HG02678 (cell line): ENCODE results near the gene KCNQ5.
A peak's percentile ranks its signal among the peaks of the same experiment; 100 is the strongest.
"Not testable (repeated sequence)": the region's sequence is repeated elsewhere in the genome, so short reads cannot be mapped to it uniquely, and the experiment has no call there.

ENCODE experiments used
- ATAC-seq: cut with Tn5 transposase; IDR thresholded peaks from one replicate; pipeline ENCODE4 v1.9.1; 2021; ENCODE audit warnings: mild to moderate bottlenecking, moderate library complexity; ENCODE audit not compliant: unreplicated experiment

Gene KCNQ5

DNA sequence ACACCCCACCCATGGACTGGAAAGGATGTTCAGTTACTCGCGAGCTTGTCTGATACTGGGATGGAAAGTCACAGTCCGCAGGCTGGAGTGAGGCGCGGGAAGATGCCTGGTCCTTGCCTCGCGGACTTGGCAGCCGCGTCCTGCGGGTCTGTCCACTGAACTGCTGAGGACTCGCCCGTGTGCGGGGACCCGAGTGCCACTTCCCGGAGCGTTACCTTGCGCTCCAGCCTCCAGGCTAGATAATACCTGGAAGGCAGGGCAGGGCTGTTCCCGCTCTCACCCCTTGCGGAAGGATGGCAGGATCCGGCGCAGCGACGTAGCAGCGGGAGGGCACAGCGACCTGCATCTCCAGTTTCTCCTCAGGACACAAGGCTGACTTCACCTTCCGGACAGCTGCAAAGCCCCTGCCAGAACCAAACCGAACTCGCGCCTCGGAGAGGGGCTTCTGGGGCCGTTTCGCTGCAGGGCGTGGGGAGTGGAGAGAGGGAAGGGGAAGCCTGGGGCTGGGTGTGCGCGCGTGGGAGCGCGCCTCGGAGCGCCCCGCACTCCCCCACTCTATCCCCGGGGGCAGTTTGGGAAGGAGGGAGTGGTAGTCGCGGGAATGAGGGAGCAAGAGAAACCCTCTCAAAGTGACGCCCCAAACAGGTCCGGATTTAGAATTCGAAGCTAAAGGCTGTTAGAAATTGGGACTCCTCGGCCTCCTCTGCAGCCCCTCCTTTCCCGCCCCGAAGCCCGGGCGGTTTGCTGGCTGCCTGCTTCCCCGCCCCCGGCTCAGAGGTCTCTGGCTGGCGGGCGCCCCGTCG is at the start of gene KCNQ5:
Gene KCNQ5, plus strand, starts transcription at position 774 of the 803 bp plus-strand sequence.
- ATAC-seq, result no peak

GRCh38 chr6:72579865-72580264 is 42.0 kb upstream of the KCNQ5 start:
- no peak for ATAC-seq

DNA sequence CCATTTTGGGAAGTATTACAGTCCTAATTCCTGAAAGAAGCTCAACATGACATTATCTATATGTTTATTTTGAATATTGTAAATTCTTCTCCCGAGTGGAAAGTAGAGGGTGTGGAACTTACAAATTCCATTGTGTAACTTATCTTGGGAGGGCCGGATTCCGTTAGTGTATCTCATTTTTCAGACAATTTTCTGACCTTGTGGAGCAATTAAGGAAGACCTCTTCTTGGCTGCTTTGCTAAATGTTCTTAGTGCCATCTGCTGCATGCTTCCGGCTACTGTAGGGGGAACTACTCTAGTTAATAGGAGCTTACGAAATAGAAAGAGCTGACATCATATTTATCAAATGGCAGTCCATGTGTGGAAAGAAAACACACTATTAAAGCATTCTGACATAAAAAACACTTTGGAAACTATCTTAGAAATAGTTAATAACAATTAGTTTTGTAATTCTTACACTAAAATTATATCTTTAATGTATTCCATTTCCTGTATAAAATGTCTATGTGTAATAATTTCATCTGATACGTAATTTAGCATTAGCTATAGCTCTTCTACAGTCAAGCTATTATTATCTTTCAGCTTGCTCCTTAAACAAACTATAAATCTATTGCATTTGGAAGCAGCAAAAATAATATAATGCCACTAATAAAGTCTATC is 41.5 kb upstream of the KCNQ5 start:
- peak; percentile 86 for ATAC-seq

- ATAC-seq, result not testable (repeated sequence)
Measured at GRCh38 chr6:72580950-72581349, 40.9 kb upstream of the KCNQ5 start.

DNA sequence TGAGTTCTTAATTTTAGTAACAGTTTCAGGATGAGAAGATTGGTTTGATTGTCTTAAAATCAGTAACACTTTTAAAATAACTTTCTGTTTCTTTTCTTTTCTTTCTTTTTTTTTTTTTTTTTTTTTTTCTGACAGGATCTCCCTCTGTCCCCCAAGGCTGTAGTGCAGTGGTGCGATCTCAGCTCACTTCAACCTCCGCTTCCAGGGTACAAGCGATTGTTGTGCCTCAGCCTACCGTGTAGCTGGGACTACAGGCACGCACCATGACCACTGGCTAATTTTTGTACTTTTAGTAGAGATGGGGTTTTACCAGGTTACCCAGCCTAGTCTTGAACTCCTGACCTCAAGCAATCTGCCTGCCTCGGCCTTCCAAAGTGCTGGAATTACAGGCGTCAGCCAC is 33.7 kb upstream of the KCNQ5 start:
- ATAC-seq, result no peak

DNA sequence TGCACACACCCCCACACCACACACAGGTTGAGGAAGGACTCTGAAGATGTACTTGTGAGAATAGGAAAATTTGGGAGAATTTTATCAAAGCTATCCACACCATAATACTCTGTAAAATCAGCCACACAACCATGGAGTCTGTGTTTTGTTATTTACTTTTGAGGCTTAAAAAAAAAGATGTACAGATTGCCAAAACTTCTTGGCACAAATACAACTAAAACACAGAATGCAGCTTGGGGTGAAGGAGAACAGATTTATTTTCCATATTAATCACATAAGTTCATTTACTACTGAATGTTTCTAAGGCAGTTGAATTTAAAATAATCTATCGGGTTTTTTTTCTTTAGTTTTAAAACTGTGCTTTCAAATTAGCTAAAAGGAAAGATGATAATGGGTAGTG is 32.8 kb upstream of the KCNQ5 start:
- ATAC-seq, result no peak

GRCh38 chr6:72595812-72596211 is 26.1 kb upstream of the KCNQ5 start:
- ATAC-seq, result peak; percentile 79

GRCh38 chr6:72616406-72617015 is 5.4 kb upstream of the KCNQ5 start:
- no peak for ATAC-seq

- ATAC-seq, result no peak
Measured at GRCh38 chr6:72617721-72618120, 4.1 kb upstream of the KCNQ5 start.

DNA sequence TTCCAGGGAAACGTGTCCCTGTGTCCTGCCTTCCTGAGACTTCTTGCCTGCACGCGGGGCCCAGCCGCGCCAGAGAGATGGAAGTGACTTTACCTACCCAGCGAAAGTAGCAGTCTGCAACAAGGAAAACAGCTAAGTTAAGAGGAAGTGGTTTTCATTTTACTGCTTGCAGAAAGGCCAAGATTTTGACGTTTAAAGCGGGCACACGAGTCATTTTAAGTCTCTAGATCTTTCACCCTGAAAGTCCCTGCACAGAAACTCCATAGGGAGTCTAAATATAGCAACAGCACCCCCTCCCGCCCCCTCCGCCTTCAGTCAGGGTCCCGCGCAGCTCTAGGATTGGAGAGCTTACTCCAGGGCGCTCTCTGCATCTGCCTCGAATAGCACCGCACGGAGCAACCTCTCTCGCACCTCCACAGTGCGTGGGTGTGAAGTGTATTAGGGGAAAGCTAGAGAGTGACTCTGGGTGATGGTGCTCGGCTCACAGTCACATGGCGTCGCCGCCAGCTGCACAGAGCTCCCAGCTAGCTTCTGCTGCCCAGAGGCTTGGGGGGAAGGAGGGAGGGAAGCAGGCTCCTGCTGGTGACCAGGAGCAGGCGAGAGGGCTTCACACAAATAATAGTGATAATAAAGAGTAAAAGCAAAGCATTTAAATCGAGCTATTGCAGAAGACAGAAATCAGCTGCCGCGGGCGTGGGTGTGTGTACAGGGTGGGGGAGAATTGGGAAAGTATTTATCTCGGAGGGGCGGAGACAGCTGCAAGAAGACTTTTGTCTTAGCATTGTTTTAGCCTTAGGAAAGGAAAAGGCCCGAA is 1.8 kb upstream of the KCNQ5 start:
- peak; percentile 66 for ATAC-seq

- ATAC-seq, result no peak
Measured at GRCh38 chr6:72620871-72621290, 983 bp upstream of the KCNQ5 start.

- ATAC-seq, result peak; percentile 33
Measured at GRCh38 chr6:72622094-72622940, 453 bp downstream of the KCNQ5 start.

DNA sequence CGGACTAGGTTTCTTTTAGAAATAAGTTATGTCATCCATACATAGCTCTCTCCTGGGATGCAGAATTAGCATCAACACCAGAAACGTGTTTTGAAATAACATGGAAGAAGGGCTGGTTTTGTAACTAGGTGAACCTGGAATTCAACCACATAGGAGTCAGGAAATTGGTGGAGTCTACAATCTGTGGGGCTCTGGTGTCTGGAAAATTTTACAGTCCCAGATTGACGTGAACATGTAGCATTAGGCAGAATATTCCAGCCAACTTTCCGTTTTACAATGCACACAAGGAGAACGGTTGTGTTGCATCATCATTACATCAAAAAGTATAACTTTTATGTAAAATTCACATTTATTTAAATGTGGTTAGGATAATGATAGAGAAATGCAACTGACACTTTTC is 1.9 kb downstream of the KCNQ5 start:
- ATAC-seq, result no peak

DNA sequence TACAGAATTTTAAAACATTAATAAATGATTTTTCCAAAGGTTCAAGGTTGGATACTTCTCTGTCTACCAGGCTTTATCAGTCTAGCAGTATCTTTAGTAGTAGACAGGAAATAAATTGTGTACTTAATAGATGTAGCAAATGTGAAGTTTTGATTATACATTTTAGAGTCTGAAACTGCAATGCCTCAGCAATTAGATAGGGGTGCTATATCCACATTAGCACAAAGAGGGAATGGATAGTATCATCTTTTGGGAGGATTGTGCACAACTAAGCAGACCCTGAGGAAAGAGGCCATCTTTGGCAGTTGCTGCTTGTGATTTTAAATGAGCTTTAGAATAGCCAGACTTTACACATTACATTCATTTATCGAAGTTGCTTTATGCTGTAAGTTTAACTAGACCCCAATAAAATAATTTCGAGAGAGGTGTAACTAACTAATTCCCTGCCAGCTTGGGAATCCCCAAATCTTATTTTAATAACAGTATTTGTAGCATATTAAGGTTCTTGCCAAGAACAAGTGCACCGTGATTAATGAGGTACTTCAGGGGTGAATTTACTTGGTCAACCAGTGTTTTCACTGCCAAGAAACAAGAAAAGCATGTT is 2.8 kb downstream of the KCNQ5 start:
- no peak for ATAC-seq

DNA sequence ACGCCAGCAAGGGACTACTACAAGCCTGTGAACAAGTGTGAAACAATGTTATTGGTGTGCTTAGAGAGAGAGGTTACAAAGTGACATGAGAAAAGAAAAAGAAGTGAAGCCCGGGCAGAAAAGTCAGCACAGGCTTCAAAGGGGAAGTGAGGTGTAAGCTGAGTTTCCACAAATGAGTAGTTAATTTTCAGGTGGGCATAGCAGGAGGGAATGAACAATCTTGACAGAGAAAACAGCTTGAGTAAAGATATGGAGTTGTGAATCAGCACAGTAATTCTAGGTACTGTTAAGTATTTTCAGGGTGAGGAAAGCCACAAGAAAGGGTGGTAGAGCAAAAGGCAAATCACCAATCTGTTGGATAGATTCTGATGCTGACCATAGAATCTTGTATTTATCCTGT is 4.3 kb downstream of the KCNQ5 start:
- ATAC-seq, result peak; percentile 42

GRCh38 chr6:72627539-72627938 is 5.7 kb downstream of the KCNQ5 start:
- no peak for ATAC-seq

DNA sequence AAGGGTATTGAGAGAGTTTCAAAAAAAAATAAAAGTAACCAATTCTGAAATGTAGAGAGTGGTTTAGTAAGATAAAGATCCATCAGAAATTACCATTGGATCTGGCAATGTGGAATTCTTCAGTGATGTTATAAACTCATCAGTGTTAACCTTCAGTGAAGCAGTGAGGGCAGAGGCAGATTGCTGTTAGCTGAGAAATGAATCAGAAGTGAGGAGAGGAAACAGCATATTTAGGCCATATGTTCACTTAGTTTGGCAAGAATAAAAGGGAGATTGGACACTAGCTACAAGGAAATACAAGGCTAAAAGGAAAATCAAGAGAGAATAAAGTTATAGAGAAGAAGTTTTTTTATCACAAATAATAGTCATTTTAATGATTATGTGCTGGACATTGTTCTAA is 9.6 kb downstream of the KCNQ5 start:
- no peak for ATAC-seq

- ATAC-seq, result no peak
Measured at GRCh38 chr6:72635636-72636035, 13.8 kb downstream of the KCNQ5 start.

- ATAC-seq, result peak; percentile 98
Measured at GRCh38 chr6:72636215-72636614, 14.4 kb downstream of the KCNQ5 start.

- peak; percentile 3 for ATAC-seq
Measured at GRCh38 chr6:72636786-72637185, 14.9 kb downstream of the KCNQ5 start.
